NCI-H1092 (cell line): ENCODE data around the gene AKAP13.
"Not testable (repeated sequence)": the region's sequence is repeated elsewhere in the genome, so short reads cannot be mapped to it uniquely, and the experiment has no call there.

Source experiments
- DNase-seq: peaks from one replicate; lab custom pipeline; 2025; lab: John Stamatoyannopoulos, UW

The AKAP13 gene

GRCh38 chr15:85500729-85501128 is 120.3 kb downstream of the AKAP13 start:
- no peak for DNase-seq

GRCh38 chr15:85501574-85501973 is 121.2 kb downstream of the AKAP13 start:
- DNase-seq, result no peak

GRCh38 chr15:85503151-85503799 is 122.9 kb downstream of the AKAP13 start:
- DNase-seq, result no peak

- peak; percentile 16 for DNase-seq
Measured at GRCh38 chr15:85504749-85505676, 124.6 kb downstream of the AKAP13 start.

GRCh38 chr15:85507114-85507513 is 126.7 kb downstream of the AKAP13 start:
- no peak for DNase-seq

- no peak for DNase-seq
Measured at GRCh38 chr15:85509973-85510372, 129.6 kb downstream of the AKAP13 start.

GRCh38 chr15:85514413-85514812 is 134.0 kb downstream of the AKAP13 start:
- no peak for DNase-seq

GRCh38 chr15:85515212-85515611 is 134.8 kb downstream of the AKAP13 start:
- no peak for DNase-seq

- DNase-seq, result no peak
Measured at GRCh38 chr15:85517086-85517485, 136.7 kb downstream of the AKAP13 start.

- no peak for DNase-seq
Measured at GRCh38 chr15:85518979-85519761, 138.8 kb downstream of the AKAP13 start.

GRCh38 chr15:85520650-85521049 is 140.2 kb downstream of the AKAP13 start:
- no peak for DNase-seq

GRCh38 chr15:85523530-85523929 is 143.1 kb downstream of the AKAP13 start:
- no peak for DNase-seq

GRCh38 chr15:85525755-85526154 is 145.4 kb downstream of the AKAP13 start:
- no peak for DNase-seq

- no peak for DNase-seq
Measured at GRCh38 chr15:85527895-85528294, 147.5 kb downstream of the AKAP13 start.

GRCh38 chr15:85530079-85530478 is 149.7 kb downstream of the AKAP13 start:
- no peak for DNase-seq

GRCh38 chr15:85531083-85531482 is 150.7 kb downstream of the AKAP13 start:
- DNase-seq, result no peak

- no peak for DNase-seq
Measured at GRCh38 chr15:85532689-85533088, 152.3 kb downstream of the AKAP13 start.

GRCh38 chr15:85534031-85534430 is 153.6 kb downstream of the AKAP13 start:
- no peak for DNase-seq

GRCh38 chr15:85535533-85536330 is 155.3 kb downstream of the AKAP13 start:
- DNase-seq, result not testable (repeated sequence)

- DNase-seq, result no peak
Measured at GRCh38 chr15:85536341-85536740, 155.9 kb downstream of the AKAP13 start.

- DNase-seq, result no peak
Measured at GRCh38 chr15:85539491-85539890, 159.1 kb downstream of the AKAP13 start.
